Suprapubic skin (tissue), 3 donors: Measurements from ENCODE around the gene SLC7A4.

ENCODE experiments used
- POLR2A ChIP-seq, 2 donors: fragments of 450-650 bp; IDR thresholded peaks; one replicate each; pipeline ENCODE4 v1.6.1; 2017; ENCODE audit warnings: antibody characterized with exemption in 2 of 2, mild to moderate bottlenecking in 2 of 2, moderate library complexity in 2 of 2
- TF ChIP-seq, protein P1 (sequence below), 2 donors: fragments of 200-600 bp in 1 of 2; fragments of 450-650 bp in 1 of 2; sonication (generic) in 1 of 2; IDR thresholded peaks; one replicate each; pipeline ENCODE4 v1.5.1; 2016 to 2019; ENCODE audit warnings: antibody characterized with exemption in 2 of 2, mild to moderate bottlenecking in 1 of 2, moderate library complexity in 1 of 2

- no peak for TF ChIP-seq POLR2A (IDR thresholded peaks at IDR 0.05)
- TF ChIP-seq, protein P1, sequence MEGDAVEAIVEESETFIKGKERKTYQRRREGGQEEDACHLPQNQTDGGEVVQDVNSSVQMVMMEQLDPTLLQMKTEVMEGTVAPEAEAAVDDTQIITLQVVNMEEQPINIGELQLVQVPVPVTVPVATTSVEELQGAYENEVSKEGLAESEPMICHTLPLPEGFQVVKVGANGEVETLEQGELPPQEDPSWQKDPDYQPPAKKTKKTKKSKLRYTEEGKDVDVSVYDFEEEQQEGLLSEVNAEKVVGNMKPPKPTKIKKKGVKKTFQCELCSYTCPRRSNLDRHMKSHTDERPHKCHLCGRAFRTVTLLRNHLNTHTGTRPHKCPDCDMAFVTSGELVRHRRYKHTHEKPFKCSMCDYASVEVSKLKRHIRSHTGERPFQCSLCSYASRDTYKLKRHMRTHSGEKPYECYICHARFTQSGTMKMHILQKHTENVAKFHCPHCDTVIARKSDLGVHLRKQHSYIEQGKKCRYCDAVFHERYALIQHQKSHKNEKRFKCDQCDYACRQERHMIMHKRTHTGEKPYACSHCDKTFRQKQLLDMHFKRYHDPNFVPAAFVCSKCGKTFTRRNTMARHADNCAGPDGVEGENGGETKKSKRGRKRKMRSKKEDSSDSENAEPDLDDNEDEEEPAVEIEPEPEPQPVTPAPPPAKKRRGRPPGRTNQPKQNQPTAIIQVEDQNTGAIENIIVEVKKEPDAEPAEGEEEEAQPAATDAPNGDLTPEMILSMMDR (IDR thresholded peaks at IDR 0.05): no peak
These were observed 43.3 kb upstream of the SLC7A4 start for GRCh38 chr22:21075516-21076138.
